GM21423 (cell line): Measurements from ENCODE around the gene SYNJ2.

ENCODE experiments used
- ATAC-seq: cut with Tn5 transposase; IDR thresholded peaks from one replicate; pipeline ENCODE4 v1.9.1; 2021; ENCODE audit warnings: mild to moderate bottlenecking, moderate library complexity; ENCODE audit not compliant: unreplicated experiment

SYNJ2 gene

GRCh38 chr6:157996201-157996712 is 14.6 kb downstream of the SYNJ2 start:
- ATAC-seq = no peak

- no peak for ATAC-seq
Measured at GRCh38 chr6:157996918-157997702, 15.4 kb downstream of the SYNJ2 start.

- ATAC-seq = no peak
Measured at GRCh38 chr6:157997893-157998608, 16.4 kb downstream of the SYNJ2 start.

- ATAC-seq = no peak
Measured at GRCh38 chr6:157998707-157999167, 17.1 kb downstream of the SYNJ2 start.

GRCh38 chr6:157999168-158000051 is 17.7 kb downstream of the SYNJ2 start:
- no peak for ATAC-seq

- no peak for ATAC-seq
Measured at GRCh38 chr6:158000530-158001307, 19.1 kb downstream of the SYNJ2 start.

- ATAC-seq = no peak
Measured at GRCh38 chr6:158002249-158002950, 20.7 kb downstream of the SYNJ2 start.

- ATAC-seq = no peak
Measured at GRCh38 chr6:158002951-158003853, 21.5 kb downstream of the SYNJ2 start.

GRCh38 chr6:158003910-158004700 is 22.4 kb downstream of the SYNJ2 start:
- ATAC-seq = no peak

- no peak for ATAC-seq
Measured at GRCh38 chr6:158004701-158005095, 23.0 kb downstream of the SYNJ2 start.

- ATAC-seq = no peak
Measured at GRCh38 chr6:158005626-158006180, 24.0 kb downstream of the SYNJ2 start.

GRCh38 chr6:158006331-158006730 is 24.7 kb downstream of the SYNJ2 start:
- ATAC-seq = no peak

- no peak for ATAC-seq
Measured at GRCh38 chr6:158006821-158007570, 25.3 kb downstream of the SYNJ2 start.

GRCh38 chr6:158008864-158009113 is 27.1 kb downstream of the SYNJ2 start:
- no peak for ATAC-seq

- no peak for ATAC-seq
Measured at GRCh38 chr6:158009114-158009891, 27.6 kb downstream of the SYNJ2 start.

GRCh38 chr6:158009935-158010585 is 28.4 kb downstream of the SYNJ2 start:
- no peak for ATAC-seq
